Uterus (tissue), 2 donors: ENCODE results near the gene ZNF783.

Experiments
- CTCF ChIP-seq, 4 experiments: fragments of 200-600 bp in 2 of 4; fragments of 450-650 bp in 2 of 4; sonication (generic) in 2 of 4; IDR thresholded peaks; one replicate each; pipeline ENCODE4 v1.5.1; 2016 to 2019; ENCODE audit warnings: antibody characterized with exemption in 4 of 4, mild to moderate bottlenecking in 2 of 4, moderate library complexity in 1 of 4
- POLR2A ChIP-seq, 2 donors: fragments of 450-650 bp; IDR thresholded peaks; one replicate each; pipeline ENCODE4 v1.6.1; 2016; ENCODE audit warnings: antibody characterized with exemption in 2 of 2, mild to moderate bottlenecking in 1 of 2, moderate library complexity in 1 of 2

- TF ChIP-seq CTCF (IDR thresholded peaks at IDR 0.05) (no peak), POLR2A (IDR thresholded peaks at IDR 0.05) (no peak)
Observed at GRCh38 chr7:149292462-149292823, 30.4 kb downstream of the ZNF783 start.
